NCI-H187 (cell line): ENCODE measurements around the gene LBX2.
"Not testable (repeated sequence)": the region's sequence is repeated elsewhere in the genome, so short reads cannot be mapped to it uniquely, and the experiment has no call there.

Experiments used
- DNase-seq, 2 experiments: peaks; one replicate each; lab custom pipeline; 2025; lab: John Stamatoyannopoulos, UW

Gene LBX2

GRCh38 chr2:74482801-74483674 lies 16.4 kb downstream of the LBX2 start, which contains the start of the genes CCDC142 and TTC31:
Gene CCDC142, minus strand, starts transcription at chr2:74482998. Its CDS starts 161 bp downstream, at chr2:74482837.
Gene TTC31, plus strand, starts transcription at chr2:74483081. Its CDS starts 15 bp downstream, at chr2:74483096.
- peak; percentile 73 to 91 for DNase-seq

GRCh38 chr2:74481961-74482800 lies 17.2 kb downstream of the LBX2 start:
- no peak for DNase-seq

- DNase-seq = no peak
These were observed 18.0 kb downstream of the LBX2 start for GRCh38 chr2:74481431-74481830.

DNA sequence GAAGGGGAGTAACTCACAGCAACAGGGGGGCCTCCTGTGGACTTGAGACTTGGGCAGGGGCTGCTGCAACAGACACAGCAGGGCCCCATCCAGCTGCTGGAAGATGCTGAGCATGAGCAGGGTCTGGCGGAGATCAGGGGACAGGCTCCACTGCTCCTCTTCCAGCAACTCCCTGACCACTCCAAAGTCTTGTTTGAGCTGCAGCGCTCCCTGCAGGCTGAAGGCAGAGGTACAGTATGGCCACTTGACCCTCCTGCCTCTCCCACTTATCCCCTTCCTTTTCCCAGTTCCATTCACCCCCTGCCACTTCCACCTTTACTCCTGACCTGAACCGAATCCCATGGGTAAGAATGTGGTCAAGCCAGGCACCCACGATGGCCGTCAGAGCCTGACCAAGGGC lies 24.5 kb downstream of the LBX2 start:
- DNase-seq = no peak

DNA sequence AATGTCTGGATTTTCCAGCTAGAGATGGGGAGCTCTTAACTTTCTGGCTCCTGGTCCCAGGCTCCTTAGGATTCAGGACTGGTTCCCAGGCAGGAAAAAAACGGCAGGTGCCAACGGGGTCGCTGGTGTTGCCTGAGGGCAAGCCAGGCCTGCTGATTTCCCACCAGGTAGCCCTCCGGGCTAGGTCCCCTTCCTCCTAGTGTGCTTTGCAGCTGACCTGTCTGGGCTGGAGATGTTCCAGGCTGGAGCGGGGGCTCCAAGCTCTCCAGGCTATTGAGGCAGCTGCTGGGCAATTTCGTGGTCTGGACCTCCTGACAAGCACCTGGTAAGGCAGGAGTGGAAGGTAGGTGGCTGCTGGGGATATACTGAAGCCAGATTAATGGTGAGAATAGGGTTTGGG lies 24.9 kb downstream of the LBX2 start:
- no peak for DNase-seq

- no peak for DNase-seq
These were observed 26.5 kb downstream of the LBX2 start for GRCh38 chr2:74472945-74473258.

DNA sequence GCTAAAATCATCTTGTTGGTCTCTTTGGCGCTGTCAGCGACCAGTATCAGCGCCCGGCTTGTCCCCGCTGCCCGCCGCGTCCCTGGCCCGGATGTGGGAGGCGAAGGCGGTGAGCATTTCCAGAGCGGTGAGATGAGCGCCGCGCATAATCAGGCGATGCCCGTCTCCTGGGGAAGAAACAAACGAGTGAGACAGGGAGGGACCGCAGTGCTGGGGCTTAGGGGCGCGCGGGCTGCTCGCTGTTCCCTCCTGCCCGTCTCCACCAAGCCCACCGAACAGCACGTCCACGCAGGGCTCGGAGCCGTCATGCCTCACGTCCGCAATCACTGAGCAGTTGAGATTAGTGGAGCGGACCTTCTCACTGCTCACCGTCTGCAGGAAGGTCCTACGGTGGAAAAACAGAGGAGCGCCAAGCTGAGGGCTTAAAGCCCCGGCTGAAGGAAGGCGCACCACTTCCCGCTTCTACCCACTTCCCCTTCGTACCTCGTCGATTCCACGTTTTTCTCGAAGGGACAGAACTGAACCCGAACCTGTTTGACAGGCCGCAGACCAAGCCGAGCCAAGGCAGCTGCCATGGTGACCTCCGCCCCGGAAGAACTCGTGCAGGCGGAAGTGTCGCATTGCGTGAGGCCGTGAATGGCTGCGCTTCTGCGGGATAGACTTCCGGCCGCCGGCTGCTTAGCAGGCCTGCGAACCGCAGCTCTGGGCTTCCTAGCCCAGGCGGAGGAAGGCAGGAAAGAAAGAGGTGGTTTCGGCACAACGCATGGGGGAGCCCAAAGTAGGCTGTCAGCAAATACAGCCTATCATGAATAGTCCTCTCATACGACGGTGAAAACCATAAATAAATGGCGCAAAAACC lies 27.1 kb downstream of the LBX2 start, which contains the start of gene MRPL53:
Gene MRPL53 (minus strand): TSS at position 595 of the 859 bp plus-strand sequence. CDS start 20 bp downstream, at position 575.
- peak; percentile 56 to 68 for DNase-seq

- no peak for DNase-seq
These were observed 27.9 kb downstream of the LBX2 start for GRCh38 chr2:74471332-74472065.

DNA sequence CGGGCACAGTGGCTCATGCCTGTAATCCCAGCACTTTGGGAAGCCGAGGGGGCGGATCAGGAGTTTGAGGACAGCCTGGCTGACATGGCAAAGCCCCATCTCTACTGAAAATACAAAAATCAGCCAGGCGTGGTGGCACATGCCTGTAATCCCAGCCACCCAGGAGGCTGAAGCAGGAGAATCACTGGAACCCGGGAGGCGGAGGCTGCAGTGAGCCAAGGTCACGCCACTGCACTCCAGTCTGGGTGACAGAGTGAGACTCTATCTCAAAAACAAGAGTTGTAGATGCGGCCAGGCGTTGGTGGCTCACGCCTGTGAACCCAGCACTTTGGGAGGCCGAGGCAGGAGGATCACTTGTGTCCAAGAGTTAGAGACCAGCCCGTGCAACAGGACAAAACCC lies 28.7 kb downstream of the LBX2 start:
- not testable (repeated sequence) for DNase-seq

DNA sequence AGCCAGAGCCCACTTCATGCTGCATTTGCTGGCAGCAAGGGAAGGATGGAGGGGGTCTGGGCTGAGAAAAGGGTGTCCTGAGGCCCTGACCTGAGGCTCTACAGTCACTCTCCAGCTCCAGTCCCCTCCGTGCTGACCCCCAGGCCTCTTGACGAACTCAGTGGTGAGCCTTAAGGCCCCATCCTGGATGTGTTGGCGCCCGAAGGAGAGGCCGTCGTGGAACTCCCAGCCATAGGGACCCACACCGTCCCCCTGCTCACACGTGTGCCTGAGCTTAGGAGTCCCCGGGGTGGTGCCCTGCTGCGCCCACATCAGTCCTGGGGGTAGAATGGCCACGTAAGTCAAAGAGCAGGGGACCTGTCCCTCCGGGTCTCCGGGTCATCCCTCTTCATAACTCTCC lies 35.0 kb downstream of the LBX2 start:
- DNase-seq = no peak

DNA sequence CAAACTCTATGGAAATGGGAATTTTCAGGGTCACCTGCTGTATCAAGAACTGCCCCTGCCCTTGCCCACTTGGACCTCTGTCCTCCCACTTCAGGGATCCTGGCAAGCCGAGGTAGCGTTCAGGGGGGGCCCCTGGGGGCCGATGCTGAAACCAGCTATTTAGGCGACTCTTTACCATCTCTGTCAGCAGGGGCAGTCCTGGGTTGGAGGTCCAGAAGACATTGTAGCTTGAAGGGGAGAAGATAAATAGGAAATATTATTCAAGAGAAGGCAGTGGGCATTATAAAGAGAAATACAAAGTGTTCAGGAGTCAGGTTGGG lies 36.7 kb downstream of the LBX2 start:
- no peak for DNase-seq

DNA sequence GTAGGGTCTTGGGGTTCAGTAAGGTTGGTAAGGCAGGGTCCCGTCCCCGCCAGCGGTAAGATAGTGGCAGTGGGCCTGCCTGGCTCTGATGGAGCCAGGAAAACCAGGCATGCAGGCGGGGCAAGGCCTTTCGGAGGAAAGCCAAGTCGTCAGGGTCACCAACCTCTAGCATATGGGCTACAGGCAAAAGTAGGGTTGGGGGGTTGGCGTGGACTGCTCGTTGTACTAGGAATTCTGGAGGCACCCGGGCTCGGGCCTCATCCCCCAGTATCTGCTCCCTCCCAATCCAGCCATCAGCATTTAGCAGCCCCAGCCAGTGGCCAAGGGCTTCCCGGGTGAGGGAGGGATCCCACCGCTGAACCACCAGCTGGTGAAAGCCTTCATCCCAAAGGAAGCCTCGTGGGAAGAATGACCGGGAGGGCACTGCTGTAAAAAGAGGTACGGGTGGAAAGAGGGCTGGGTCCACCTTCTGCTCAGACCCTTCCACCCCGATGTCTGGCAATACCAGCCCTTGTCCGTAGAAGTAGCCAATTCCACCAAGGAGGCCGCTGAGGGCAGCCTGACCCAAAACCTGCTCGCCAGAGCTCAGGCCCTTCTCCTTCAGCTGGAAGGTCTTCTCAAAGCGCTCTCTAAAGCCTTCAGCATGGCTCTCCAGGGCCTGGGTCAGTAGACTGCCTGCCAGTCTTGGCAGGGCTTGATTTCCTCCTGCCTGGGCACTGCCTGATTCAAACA lies 37.2 kb downstream of the LBX2 start:
- no peak for DNase-seq

DNA sequence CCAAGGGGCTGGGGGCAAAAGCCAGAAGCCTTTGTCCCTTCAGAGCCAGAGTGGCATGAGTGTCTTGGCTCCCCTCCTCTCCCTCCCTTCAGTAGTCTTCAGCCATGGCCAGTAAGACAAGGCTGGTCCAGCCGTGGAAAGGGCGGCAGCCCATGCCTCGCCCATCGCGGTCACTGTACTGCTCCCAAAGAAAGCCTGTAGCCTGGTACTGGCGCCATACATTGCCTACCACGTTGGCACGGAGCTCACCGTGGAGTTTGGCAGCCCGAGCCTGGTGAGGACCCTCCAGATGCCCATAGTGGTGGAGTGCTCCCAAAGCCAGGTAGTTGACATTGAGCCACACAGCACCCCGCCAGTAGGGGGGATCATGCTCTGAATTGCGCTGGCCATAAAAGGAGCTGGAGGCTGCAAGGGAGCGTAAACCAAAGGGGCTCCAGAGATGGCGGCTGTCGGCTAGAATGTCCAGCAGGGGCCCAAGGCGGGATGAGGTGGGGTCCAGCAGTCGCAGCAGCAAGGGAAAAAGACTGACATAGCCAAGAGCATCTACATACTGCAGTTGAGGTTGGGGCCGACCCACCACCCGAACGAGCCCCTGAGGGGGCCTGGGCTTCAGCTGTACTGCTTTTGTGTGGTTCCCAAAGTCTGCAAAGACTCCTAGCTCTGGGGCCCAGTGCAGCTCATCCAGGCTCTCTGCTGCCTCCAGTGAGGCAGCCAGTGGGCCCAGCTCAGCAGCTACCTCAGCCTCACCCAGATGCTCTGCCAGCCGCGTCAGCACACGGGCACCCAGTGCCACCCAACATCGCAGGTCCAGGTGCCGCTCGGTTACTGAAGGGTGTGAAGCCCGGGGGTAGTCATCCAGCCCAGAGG lies 38.0 kb downstream of the LBX2 start:
- DNase-seq = no peak

DNA sequence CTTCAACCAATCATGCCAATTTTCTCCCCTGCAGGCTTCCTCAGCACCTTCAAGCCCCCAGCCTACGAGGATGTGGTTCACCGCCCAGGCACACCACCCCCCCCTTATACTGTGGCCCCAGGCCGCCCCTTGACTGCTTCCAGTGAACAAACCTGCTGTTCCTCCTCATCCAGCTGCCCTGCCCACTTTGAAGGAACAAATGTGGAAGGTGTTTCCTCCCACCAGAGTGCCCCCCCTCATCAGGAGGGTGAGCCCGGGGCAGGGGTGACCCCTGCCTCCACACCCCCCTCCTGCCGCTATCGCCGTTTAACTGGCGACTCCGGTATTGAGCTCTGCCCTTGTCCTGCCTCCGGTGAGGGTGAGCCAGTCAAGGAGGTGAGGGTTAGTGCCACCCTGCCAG lies 39.2 kb downstream of the LBX2 start:
- DNase-seq = not testable (repeated sequence)

GRCh38 chr2:74459503-74460118 lies 39.8 kb downstream of the LBX2 start:
- not testable (repeated sequence) for DNase-seq

DNA sequence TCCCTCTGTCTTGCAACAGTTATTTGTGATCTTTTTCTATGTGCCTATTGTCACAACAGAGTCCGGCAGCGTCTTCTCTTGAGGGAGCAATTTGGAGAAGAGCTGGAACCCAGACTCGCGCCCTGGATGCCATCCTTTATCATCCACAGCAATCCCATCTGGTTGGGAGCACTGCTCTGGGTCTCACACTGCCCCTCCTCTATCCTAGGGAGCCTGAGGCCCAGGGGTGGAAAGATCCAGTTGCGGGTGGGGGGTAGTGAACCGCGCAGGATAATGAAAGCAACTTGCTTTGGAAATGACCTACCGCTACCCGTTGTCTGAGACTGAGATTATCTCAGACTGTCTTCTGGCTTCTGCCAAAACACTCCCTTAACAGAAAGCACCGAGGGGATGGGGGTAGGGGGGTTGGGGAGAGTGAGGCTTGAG lies 40.5 kb downstream of the LBX2 start:
- DNase-seq = no peak

GRCh38 chr2:74458132-74458937 lies 41.1 kb downstream of the LBX2 start, which contains the start of gene WBP1:
Gene WBP1, plus strand, starts transcription at chr2:74458438. Its CDS starts 165 bp downstream, at chr2:74458603.
- peak; percentile 93 for DNase-seq

- peak; percentile 53 to 71 for DNase-seq
These were observed 41.8 kb downstream of the LBX2 start for GRCh38 chr2:74457549-74458131.
